Caco-2 (cell line): ENCODE measurements around the gene STAB2. TPM values are rescaled to one million over a fixed set of nuclear protein-coding genes. Genes with fewer than 3 reads are reported as not detected.

Experiments used
- BruUV-seq: library from RNA; stranded (reverse); fragments of 400-500 nt; replicated peaks from 2 replicates; lab custom pipeline; 2021; lab: Mats Ljungman, UMichigan
- CTCF ChIA-PET: fragments of 300-600 bp; sonication (Branson Sonifier 250); formaldehyde crosslinking; loops from one replicate; lab custom pipeline; 2022; ENCODE audit warnings: antibody characterized with exemption; lab: Charles Lee
- POLR2A ChIA-PET: fragments of 300-600 bp; sonication (Branson Sonifier 250); formaldehyde crosslinking; loops from one replicate; lab custom pipeline; 2022; ENCODE audit warnings: antibody characterized with exemption; lab: Charles Lee
- DNase-seq, 2 experiments: peaks; one replicate each; pipeline versions ENCODE4 v3.0.0 to v3.0.0-alpha.2; 2020 to 2022
- H3K27me3 ChIP-seq: replicated peaks from 2 replicates; pipeline ENCODE4 v1.6.0; 2011; ENCODE audit warnings: low read length; ENCODE audit not compliant: control insufficient read depth, insufficient read depth
- H3K36me3 ChIP-seq: 2 replicates; pipeline ENCODE4 v1.5.1; 2011; ENCODE audit warnings: low read length; ENCODE audit not compliant: control insufficient read depth, insufficient read depth
- H3K4me1 ChIP-seq: fragments of 250-450 bp; sonication (Bioruptor Pico); 2 replicates; pipeline ENCODE4 v1.5.1; 2020; ENCODE audit warnings: mild to moderate bottlenecking
- H3K4me3 ChIP-seq: 2 replicates; pipeline ENCODE4 v1.5.1; 2011; ENCODE audit warnings: low read depth, mild to moderate bottlenecking, control low read depth, low read length
- H3K9me3 ChIP-seq: fragments of 250-450 bp; sonication (Bioruptor Pico); 2 replicates; pipeline ENCODE4 v1.5.1; 2020; ENCODE audit warnings: mild to moderate bottlenecking, moderate library complexity
- H3K27ac Mint-ChIP-seq: one replicate; pipeline ENCODE4 v1.8.0; 2022; ENCODE audit warnings: mixed read lengths; ENCODE audit not compliant: unreplicated experiment
- H3K27me3 Mint-ChIP-seq: one replicate; pipeline ENCODE4 v1.8.0; 2022; ENCODE audit warnings: mixed read lengths; ENCODE audit not compliant: insufficient read depth, unreplicated experiment
- H3K36me3 Mint-ChIP-seq: one replicate; pipeline ENCODE4 v1.8.0; 2022; ENCODE audit warnings: mild to moderate bottlenecking, mixed read lengths; ENCODE audit not compliant: insufficient read depth, unreplicated experiment
- H3K4me1 Mint-ChIP-seq: one replicate; pipeline ENCODE4 v1.8.0; 2022; ENCODE audit warnings: low read depth, mixed read lengths; ENCODE audit not compliant: unreplicated experiment
- H3K4me3 Mint-ChIP-seq: one replicate; pipeline ENCODE4 v1.8.0; 2022; ENCODE audit warnings: mild to moderate bottlenecking, moderate library complexity, mixed read lengths; ENCODE audit not compliant: unreplicated experiment
- H3K9me3 Mint-ChIP-seq: one replicate; pipeline ENCODE4 v1.8.0; 2022; ENCODE audit warnings: mixed read lengths; ENCODE audit not compliant: unreplicated experiment
- CTCF ChIP-seq, 2 experiments: fragments of 200-600 bp in 1 of 2; IDR thresholded peaks; 1 replicate in 1 of 2; 2 replicates in 1 of 2; pipeline versions ENCODE4 v1.5.1 to v1.8.0; 2011 to 2022; ENCODE audit warnings: antibody characterized with exemption in 1 of 2, control low read depth in 1 of 2, inconsistent platforms in 1 of 2, low read depth in 1 of 2, low read length in 1 of 2, mild to moderate bottlenecking in 1 of 2, moderate library complexity in 1 of 2; ENCODE audit not compliant: insufficient read depth in 1 of 2, severe bottlenecking in 1 of 2, unreplicated experiment in 1 of 2
- intact Hi-C: fragments of 100-400 bp; cut with micrococcal nuclease; formaldehyde crosslinking; loops from one replicate; pipeline ENCODE4 v1.10.0; 2022; ENCODE audit not compliant: unreplicated experiment
- total RNA-seq: library from RNA; stranded (reverse); gene quantifications from 2 replicates; pipeline ENCODE4 v1.2.3, GENCODE V29; 2022

STAB2 gene
- total RNA-seq, 1 experiment from 2014 or later = 0.25 TPM

- BruUV-seq = no TSS peak
- H3K36me3 Mint-ChIP-seq = no peaks in the 10 kb centered on the region
- intact Hi-C loops = no loop called here
- H3K9me3 Mint-ChIP-seq = no peaks in the 10 kb centered on the region
- TF ChIP-seq CTCF (IDR thresholded peaks at IDR 0.05; ENCODE audit: insufficient read depth in 1 of 2, low read depth in 1 of 2, low read length in 1 of 2, severe bottlenecking in 1 of 2, unreplicated experiment in 1 of 2) = no peak
- no peak overlapping the region for H3K27ac Mint-ChIP-seq
- Histone ChIP-seq H3K36me3 (no peaks in the 10 kb centered on the region), H3K27me3 (no peaks in the 10 kb centered on the region), H3K9me3 (no peaks in the 10 kb centered on the region), H3K4me1 (no peaks in the 10 kb centered on the region), H3K4me3 (no peak overlapping the region)
- ChIA-PET POLR2A (no interaction called here), CTCF (no interaction called here)
- no peak overlapping the region for H3K4me3 Mint-ChIP-seq
- no peak for DNase-seq
- no peaks in the 10 kb centered on the region for H3K4me1 Mint-ChIP-seq
- H3K27me3 Mint-ChIP-seq = peaks cover 9% of the 10 kb centered on the region
These were observed 101.4 kb downstream of the STAB2 start for GRCh38 chr12:103688376-103689063.

GRCh38 chr12:103690426-103690825, 103.4 kb downstream of the STAB2 start:
- POLR2A ChIA-PET = no interaction called here

DNA sequence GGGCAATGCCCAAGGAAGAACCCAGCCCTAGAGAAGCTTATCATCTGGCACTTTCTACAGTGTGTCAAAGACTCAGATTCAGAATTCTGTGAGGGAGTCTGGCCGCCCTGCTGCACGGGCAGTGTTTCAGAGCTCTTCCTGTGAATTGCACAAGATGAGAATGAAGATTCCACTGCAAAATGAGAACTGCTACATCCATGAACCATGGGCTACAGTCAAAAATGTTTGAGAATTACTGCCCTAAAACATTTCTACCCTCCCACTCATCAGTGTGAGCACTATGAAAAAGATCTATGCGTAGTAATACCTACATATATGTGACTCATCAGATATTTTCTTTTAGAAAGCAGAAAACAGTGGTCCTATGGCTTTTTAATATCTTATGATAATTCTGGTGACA, 104.0 kb downstream of the STAB2 start:
- Histone ChIP-seq H3K27me3 (no peaks in the 10 kb centered on the region), H3K9me3 (no peaks in the 10 kb centered on the region), H3K36me3 (no peaks in the 10 kb centered on the region), H3K4me3 (no peak overlapping the region), H3K4me1 (no peaks in the 10 kb centered on the region)
- intact Hi-C loops = no loop called here
- Mint-ChIP-seq H3K4me3 (no peak overlapping the region), H3K9me3 (no peaks in the 10 kb centered on the region), H3K36me3 (no peaks in the 10 kb centered on the region), H3K27ac (no peak overlapping the region), H3K27me3 (peaks cover 6% of the 10 kb centered on the region), H3K4me1 (no peaks in the 10 kb centered on the region)
- no TSS peak for BruUV-seq
- no peak for TF ChIP-seq CTCF (IDR thresholded peaks at IDR 0.05; ENCODE audit: insufficient read depth in 1 of 2, low read depth in 1 of 2, low read length in 1 of 2, severe bottlenecking in 1 of 2, unreplicated experiment in 1 of 2)
- CTCF ChIA-PET = no interaction called here
- POLR2A ChIA-PET = no interaction called here
- no peak for DNase-seq

More at GRCh38 chr12:103690426-103690825, 103.4 kb downstream of the STAB2 start:
- peaks cover 7% of the 10 kb centered on the region for H3K27me3 Mint-ChIP-seq
- TF ChIP-seq CTCF (IDR thresholded peaks at IDR 0.05; ENCODE audit: insufficient read depth in 1 of 2, low read depth in 1 of 2, low read length in 1 of 2, severe bottlenecking in 1 of 2, unreplicated experiment in 1 of 2) = no peak
- H3K4me1 ChIP-seq = no peaks in the 10 kb centered on the region
- CTCF ChIA-PET = no interaction called here
- no peaks in the 10 kb centered on the region for H3K9me3 ChIP-seq
- intact Hi-C loops = no loop called here
- no peaks in the 10 kb centered on the region for H3K36me3 Mint-ChIP-seq
- H3K36me3 ChIP-seq = no peaks in the 10 kb centered on the region
- no peaks in the 10 kb centered on the region for H3K4me1 Mint-ChIP-seq
- H3K9me3 Mint-ChIP-seq = no peaks in the 10 kb centered on the region
- no TSS peak for BruUV-seq
- H3K4me3 ChIP-seq = no peak overlapping the region
- H3K4me3 Mint-ChIP-seq = no peak overlapping the region
- no peak overlapping the region for H3K27ac Mint-ChIP-seq
- DNase-seq = no peak
- H3K27me3 ChIP-seq = no peaks in the 10 kb centered on the region
